Urothelium cell line (cell line): ENCODE results near the gene MANBA.

Source experiments
- DNase-seq: peaks from one replicate; pipeline ENCODE4 v3.0.0; 2011; ENCODE audit warnings: low spot score, mixed read lengths
- FAIRE-seq: peaks from 2 replicates; lab custom pipeline; 2011; peaks lifted over from hg19 to GRCh38; lab: Jason Lieb, UNC

Gene MANBA

GRCh38 chr4:102683881-102684609 lies 76.7 kb downstream of the MANBA start:
- FAIRE-seq, result no peak

GRCh38 chr4:102678695-102679335 lies 82.0 kb downstream of the MANBA start:
- DNase-seq (no peak), FAIRE-seq (no peak)

More at GRCh38 chr4:102683881-102684609, 76.7 kb downstream of the MANBA start:
- DNase-seq, result no peak

GRCh38 chr4:102678107-102678506 lies 82.7 kb downstream of the MANBA start:
- FAIRE-seq, result no peak
- DNase-seq, result no peak

- no peak for DNase-seq
- no peak for FAIRE-seq
These were observed 85.6 kb downstream of the MANBA start for GRCh38 chr4:102675141-102675540.

GRCh38 chr4:102667001-102667400 lies 93.8 kb downstream of the MANBA start:
- no peak for FAIRE-seq

GRCh38 chr4:102665527-102665926 lies 95.2 kb downstream of the MANBA start:
- DNase-seq (no peak), FAIRE-seq (no peak)

More at GRCh38 chr4:102667001-102667400, 93.8 kb downstream of the MANBA start:
- no peak for DNase-seq

- no peak for FAIRE-seq
- peak; percentile 64 for DNase-seq
These were observed 97.7 kb downstream of the MANBA start for GRCh38 chr4:102663073-102663472.

- no peak for FAIRE-seq
These were observed 103.6 kb downstream of the MANBA start for GRCh38 chr4:102657206-102657605.

GRCh38 chr4:102647117-102647516 lies 113.7 kb downstream of the MANBA start:
- FAIRE-seq (no peak), DNase-seq (no peak)

More at GRCh38 chr4:102657206-102657605, 103.6 kb downstream of the MANBA start:
- DNase-seq, result no peak

- DNase-seq (no peak), FAIRE-seq (no peak)
These were observed 118.0 kb downstream of the MANBA start for GRCh38 chr4:102642631-102643298.

GRCh38 chr4:102641793-102642192 lies 119.0 kb downstream of the MANBA start:
- FAIRE-seq, result no peak
- DNase-seq, result no peak

GRCh38 chr4:102640669-102641068 lies 120.1 kb downstream of the MANBA start:
- FAIRE-seq (no peak), DNase-seq (peak; percentile 38)

GRCh38 chr4:102639598-102639997 lies 121.2 kb downstream of the MANBA start:
- no peak for FAIRE-seq

GRCh38 chr4:102638621-102639020 lies 122.1 kb downstream of the MANBA start:
- FAIRE-seq (no peak), DNase-seq (no peak)

More at GRCh38 chr4:102639598-102639997, 121.2 kb downstream of the MANBA start:
- no peak for DNase-seq

- DNase-seq, result no peak
- FAIRE-seq, result no peak
These were observed 123.4 kb downstream of the MANBA start for GRCh38 chr4:102637391-102637790.

- DNase-seq (no peak), FAIRE-seq (no peak)
These were observed 127.7 kb downstream of the MANBA start for GRCh38 chr4:102633100-102633499.

- DNase-seq, result no peak
- FAIRE-seq, result no peak
These were observed 128.3 kb downstream of the MANBA start for GRCh38 chr4:102632241-102633065.

GRCh38 chr4:102631616-102632015 lies 129.2 kb downstream of the MANBA start:
- FAIRE-seq, result no peak
- DNase-seq, result no peak

GRCh38 chr4:102629673-102630072 lies 131.1 kb downstream of the MANBA start:
- no peak for DNase-seq
- no peak for FAIRE-seq

- FAIRE-seq, result no peak
These were observed 132.8 kb downstream of the MANBA start for GRCh38 chr4:102627831-102628523.

More at GRCh38 chr4:102627831-102628523, 132.8 kb downstream of the MANBA start:
- peak; percentile 55 for DNase-seq
